ENCODE measurements around the gene NDFIP2. TPM values are rescaled to one million over a fixed set of nuclear protein-coding genes. Genes with fewer than 3 reads are reported as not detected.

Gene NDFIP2, protein sequence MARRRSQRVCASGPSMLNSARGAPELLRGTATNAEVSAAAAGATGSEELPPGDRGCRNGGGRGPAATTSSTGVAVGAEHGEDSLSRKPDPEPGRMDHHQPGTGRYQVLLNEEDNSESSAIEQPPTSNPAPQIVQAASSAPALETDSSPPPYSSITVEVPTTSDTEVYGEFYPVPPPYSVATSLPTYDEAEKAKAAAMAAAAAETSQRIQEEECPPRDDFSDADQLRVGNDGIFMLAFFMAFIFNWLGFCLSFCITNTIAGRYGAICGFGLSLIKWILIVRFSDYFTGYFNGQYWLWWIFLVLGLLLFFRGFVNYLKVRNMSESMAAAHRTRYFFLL
- polyA plus RNA-seq (2013, experiment 1 of 2), result 11.0 TPM
- 11.2 TPM for polyA plus RNA-seq (2013, experiment 2 of 2)

DNA sequence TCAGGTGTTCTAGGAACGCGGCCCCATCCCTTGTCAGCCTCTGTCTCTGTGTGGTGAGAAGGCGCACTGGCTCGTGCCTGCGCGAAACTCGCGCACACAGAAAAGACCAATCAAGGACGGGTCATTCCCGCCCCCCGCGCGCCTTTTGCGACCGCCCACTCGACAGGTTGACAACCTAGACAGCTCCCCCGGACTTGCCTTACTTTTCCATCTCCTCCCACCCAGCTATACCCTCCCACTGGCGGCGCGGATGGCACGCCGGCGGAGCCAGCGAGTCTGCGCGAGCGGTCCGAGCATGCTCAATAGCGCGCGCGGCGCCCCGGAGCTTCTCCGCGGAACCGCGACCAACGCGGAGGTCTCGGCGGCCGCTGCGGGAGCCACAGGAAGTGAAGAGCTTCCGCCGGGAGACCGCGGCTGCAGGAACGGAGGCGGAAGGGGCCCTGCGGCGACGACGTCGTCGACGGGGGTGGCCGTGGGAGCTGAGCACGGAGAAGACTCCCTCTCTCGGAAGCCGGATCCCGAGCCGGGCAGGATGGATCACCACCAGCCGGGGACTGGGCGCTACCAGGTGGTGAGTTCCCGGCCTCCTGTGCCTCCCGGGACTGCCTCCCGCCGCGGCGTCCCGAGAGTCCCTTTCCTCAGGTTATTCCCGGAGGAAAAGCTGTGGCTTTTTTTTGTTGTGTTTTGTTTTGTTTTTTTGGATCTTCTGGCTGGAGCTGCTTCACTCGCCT lies at the start of gene NDFIP2:
Gene NDFIP2, plus strand, starts transcription at position 202 of the 731 bp plus-strand sequence. Its CDS starts 49 bp downstream, at position 251.
- peak; percentile 77 for DNase-seq (ENCODE audit: low spot score)
- H3K23ac ChIP-seq (ENCODE audit: low read depth, low read length, poor library complexity), result peak within 1 kb of the TSS; percentile 93
- peak within 1 kb of the TSS; percentile 84 for H3K9ac ChIP-seq (ENCODE audit: low read depth, low read length, poor library complexity)
- H2BK12ac ChIP-seq (ENCODE audit: low read length), result peak within 1 kb of the TSS; percentile 58
- H2AK5ac ChIP-seq (ENCODE audit: low read depth, low read length), result no peak within 1 kb of the TSS
- no peaks in the 10 kb centered on the region for H3K36me3 ChIP-seq (replicated peaks in 1 of 2; ENCODE audit: control insufficient read depth in 2 of 2, insufficient read depth in 2 of 2, low read length in 2 of 2)
- no CpG with 5 or more reads among the region's 74 CpGs for WGBS, 2 donors (ENCODE audit: extremely low coverage in 2 of 2, insufficient read length in 2 of 2, insufficient replicate concordance in 1 of 2)
- H3K14ac ChIP-seq (ENCODE audit: low read length), result peak within 1 kb of the TSS; percentile 71
- peak within 1 kb of the TSS; percentile 97 for H3K18ac ChIP-seq (ENCODE audit: low read length)
- H3K79me1 ChIP-seq (ENCODE audit: low read depth, low read length), result peaks cover 3% of the 10 kb centered on the region
- peaks cover 1 to 6% of the 10 kb centered on the region in 2 donors for H3K4me1 ChIP-seq (ENCODE audit: control insufficient read depth in 2 of 2, insufficient read depth in 1 of 2, low read depth in 1 of 2, low read length in 2 of 2)
- H2AFZ ChIP-seq (ENCODE audit: low read length), result peak within 1 kb of the TSS; percentile 94
- H3K9me3 ChIP-seq (replicated peaks in 1 of 2; ENCODE audit: control insufficient read depth in 2 of 2, insufficient read depth in 1 of 2, low read depth in 1 of 2, low read length in 2 of 2), result no peaks in the 10 kb centered on the region
- no peak within 1 kb of the TSS for H3K27ac ChIP-seq (replicated peaks; ENCODE audit: low read length)
- peak within 1 kb of the TSS; percentile 91 for H2BK120ac ChIP-seq (ENCODE audit: low read depth, low read length)
- H4K8ac ChIP-seq (ENCODE audit: low read depth, low read length), result peak within 1 kb of the TSS; percentile 43
- no peak within 1 kb of the TSS for H3K4ac ChIP-seq (ENCODE audit: low read length)
- H3K4me3 ChIP-seq (ENCODE audit: low read length in 2 of 2), result peak within 1 kb of the TSS; percentile 65 to 94
- peaks cover 0 to 10% (median 2%) of the 10 kb centered on the region in 3 experiments for H3K27me3 ChIP-seq (ENCODE audit: control insufficient read depth in 3 of 3, insufficient read depth in 3 of 3, low read depth in 1 of 3, low read length in 3 of 3)
- H3K4me2 ChIP-seq (ENCODE audit: insufficient read depth, low read length, poor library complexity, severe bottlenecking), result peak within 1 kb of the TSS; percentile 91
- H4K91ac ChIP-seq (ENCODE audit: low read depth, low read length, poor library complexity), result no peak within 1 kb of the TSS
- H2BK5ac ChIP-seq (ENCODE audit: low read length), result no peak within 1 kb of the TSS
- H2BK15ac ChIP-seq (ENCODE audit: low read length), result peak within 1 kb of the TSS; percentile 81

DNA sequence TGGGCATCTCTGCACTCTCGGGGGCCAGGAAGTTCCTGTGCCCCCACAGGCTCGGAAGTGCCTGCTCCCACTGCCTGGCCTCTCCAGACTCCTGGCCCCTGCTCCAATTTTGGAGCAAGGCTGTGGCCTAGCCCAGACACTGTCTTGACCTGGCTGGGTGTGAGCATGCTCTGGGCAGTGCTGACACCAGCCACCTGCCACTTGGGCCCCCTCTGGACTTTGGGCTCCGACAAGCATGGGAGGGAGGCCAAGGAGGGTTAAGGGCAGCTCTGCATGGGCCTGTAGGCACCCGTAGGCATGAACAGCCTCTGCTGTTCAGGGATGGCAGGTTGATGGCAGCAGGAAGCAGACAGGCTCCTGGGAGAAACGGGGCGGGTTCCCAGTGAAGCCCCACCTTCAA lies 48.9 kb upstream of the NDFIP2 start:
- Histone ChIP-seq H3K79me1 (ENCODE audit: low read depth, low read length) (no peaks in the 10 kb centered on the region), H4K8ac (ENCODE audit: low read depth, low read length) (no peak overlapping the region), H3K4me3 (ENCODE audit: low read length in 2 of 2) (no peak overlapping the region), H3K9me3 (replicated peaks in 1 of 2; ENCODE audit: control insufficient read depth in 2 of 2, insufficient read depth in 1 of 2, low read depth in 1 of 2, low read length in 2 of 2) (peaks cover 0 to 8% of the 10 kb centered on the region in 2 donors), H2BK12ac (ENCODE audit: low read length) (no peak overlapping the region), H3K27ac (replicated peaks; ENCODE audit: low read length) (no peak overlapping the region), H3K23ac (ENCODE audit: low read depth, low read length, poor library complexity) (no peak overlapping the region), H3K4ac (ENCODE audit: low read length) (no peak overlapping the region), H2BK120ac (ENCODE audit: low read depth, low read length) (no peak overlapping the region), H3K4me1 (ENCODE audit: control insufficient read depth in 2 of 2, insufficient read depth in 1 of 2, low read depth in 1 of 2, low read length in 2 of 2) (peaks cover 0 to 11% of the 10 kb centered on the region in 2 donors), H2AFZ (ENCODE audit: low read length) (no peak overlapping the region), H2BK5ac (ENCODE audit: low read length) (peak overlapping the region; percentile 53), H3K18ac (ENCODE audit: low read length) (peak overlapping the region; percentile 35), H3K14ac (ENCODE audit: low read length) (peak overlapping the region; percentile 63), H2AK5ac (ENCODE audit: low read depth, low read length) (no peak overlapping the region), H4K91ac (ENCODE audit: low read depth, low read length, poor library complexity) (no peak overlapping the region), H3K4me2 (ENCODE audit: insufficient read depth, low read length, poor library complexity, severe bottlenecking) (no peak overlapping the region), H3K27me3 (ENCODE audit: control insufficient read depth in 3 of 3, insufficient read depth in 3 of 3, low read depth in 1 of 3, low read length in 3 of 3) (peaks cover 0 to 44% (median 0%) of the 10 kb centered on the region in 3 experiments), H3K9ac (ENCODE audit: low read depth, low read length, poor library complexity) (peak overlapping the region; percentile 60), H3K36me3 (replicated peaks in 1 of 2; ENCODE audit: control insufficient read depth in 2 of 2, insufficient read depth in 2 of 2, low read length in 2 of 2) (no peaks in the 10 kb centered on the region), H2BK15ac (ENCODE audit: low read length) (no peak overlapping the region)
- no peak for DNase-seq (ENCODE audit: low spot score)
- WGBS, 2 donors (ENCODE audit: extremely low coverage in 2 of 2, insufficient read length in 2 of 2, insufficient replicate concordance in 1 of 2), result no CpG with 5 or more reads among the region's 6 CpGs

DNA sequence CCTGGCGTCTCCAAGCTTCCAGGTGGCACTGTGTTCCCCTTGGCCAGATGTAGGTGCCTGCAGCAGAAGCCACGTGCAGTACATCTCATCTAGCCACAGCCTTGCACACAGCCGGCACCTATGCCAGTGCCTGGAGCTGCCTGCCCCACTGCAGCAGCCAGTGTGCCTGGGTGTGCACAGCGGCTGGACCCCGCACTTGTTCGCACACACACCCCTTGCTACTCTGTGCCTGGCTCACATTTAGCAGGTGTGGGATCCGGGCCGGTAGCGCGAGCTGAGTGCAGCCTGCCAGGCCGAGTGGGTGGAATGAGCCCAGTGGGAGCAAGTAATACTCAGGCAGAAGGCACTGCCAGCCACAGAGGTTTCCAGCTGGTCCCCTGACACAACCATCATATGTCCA lies 48.0 kb upstream of the NDFIP2 start:
- Histone ChIP-seq H3K4me1 (ENCODE audit: control insufficient read depth in 2 of 2, insufficient read depth in 1 of 2, low read depth in 1 of 2, low read length in 2 of 2) (peaks cover 0 to 5% of the 10 kb centered on the region in 2 donors), H3K79me1 (ENCODE audit: low read depth, low read length) (no peaks in the 10 kb centered on the region), H3K27ac (replicated peaks; ENCODE audit: low read length) (no peak overlapping the region), H3K14ac (ENCODE audit: low read length) (peak overlapping the region; percentile 38), H4K8ac (ENCODE audit: low read depth, low read length) (no peak overlapping the region), H2BK15ac (ENCODE audit: low read length) (peak overlapping the region; percentile 89), H3K4ac (ENCODE audit: low read length) (no peak overlapping the region), H2BK120ac (ENCODE audit: low read depth, low read length) (no peak overlapping the region), H3K23ac (ENCODE audit: low read depth, low read length, poor library complexity) (peak overlapping the region; percentile 85), H3K4me2 (ENCODE audit: insufficient read depth, low read length, poor library complexity, severe bottlenecking) (no peak overlapping the region), H3K4me3 (ENCODE audit: low read length in 2 of 2) (peak overlapping the region in 1 of 2 donors; percentile 67), H2AFZ (ENCODE audit: low read length) (no peak overlapping the region), H3K27me3 (ENCODE audit: control insufficient read depth in 3 of 3, insufficient read depth in 3 of 3, low read depth in 1 of 3, low read length in 3 of 3) (peaks cover 0 to 44% (median 0%) of the 10 kb centered on the region in 3 experiments), H2AK5ac (ENCODE audit: low read depth, low read length) (peak overlapping the region; percentile 63), H2BK5ac (ENCODE audit: low read length) (no peak overlapping the region), H3K36me3 (replicated peaks in 1 of 2; ENCODE audit: control insufficient read depth in 2 of 2, insufficient read depth in 2 of 2, low read length in 2 of 2) (no peaks in the 10 kb centered on the region), H3K18ac (ENCODE audit: low read length) (peak overlapping the region; percentile 89), H2BK12ac (ENCODE audit: low read length) (peak overlapping the region; percentile 90), H4K91ac (ENCODE audit: low read depth, low read length, poor library complexity) (no peak overlapping the region), H3K9ac (ENCODE audit: low read depth, low read length, poor library complexity) (no peak overlapping the region), H3K9me3 (replicated peaks in 1 of 2; ENCODE audit: control insufficient read depth in 2 of 2, insufficient read depth in 1 of 2, low read depth in 1 of 2, low read length in 2 of 2) (peaks cover 0 to 8% of the 10 kb centered on the region in 2 donors)
- no peak for DNase-seq (ENCODE audit: low spot score)
- WGBS, 2 donors (ENCODE audit: extremely low coverage in 2 of 2, insufficient read length in 2 of 2, insufficient replicate concordance in 1 of 2), result no CpG with 5 or more reads among the region's 11 CpGs

DNA sequence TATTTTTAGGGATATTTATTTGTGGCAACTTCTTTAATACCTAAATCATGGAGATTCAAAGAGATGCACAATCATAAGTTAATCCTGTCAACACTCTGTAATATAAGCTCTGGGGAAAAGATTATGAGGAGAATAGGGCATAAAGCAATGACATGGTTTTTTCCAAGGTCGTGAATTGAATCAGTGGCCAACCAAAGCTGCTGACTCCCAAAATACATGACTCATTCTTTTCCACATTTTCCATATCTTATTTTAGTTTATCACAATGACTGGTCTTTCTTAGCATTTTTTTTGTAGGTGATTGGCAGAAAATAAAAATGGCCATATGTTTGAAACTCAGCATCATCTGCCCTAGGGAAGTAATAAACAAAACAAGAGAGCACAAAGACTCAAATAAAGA lies 46.4 kb upstream of the NDFIP2 start:
- Histone ChIP-seq H3K9ac (ENCODE audit: low read depth, low read length, poor library complexity) (no peak overlapping the region), H3K36me3 (replicated peaks in 1 of 2; ENCODE audit: control insufficient read depth in 2 of 2, insufficient read depth in 2 of 2, low read length in 2 of 2) (no peaks in the 10 kb centered on the region), H3K79me1 (ENCODE audit: low read depth, low read length) (no peaks in the 10 kb centered on the region), H3K14ac (ENCODE audit: low read length) (no peak overlapping the region), H2AFZ (ENCODE audit: low read length) (no peak overlapping the region), H3K23ac (ENCODE audit: low read depth, low read length, poor library complexity) (no peak overlapping the region), H3K4ac (ENCODE audit: low read length) (no peak overlapping the region), H2BK12ac (ENCODE audit: low read length) (no peak overlapping the region), H3K27me3 (ENCODE audit: control insufficient read depth in 3 of 3, insufficient read depth in 3 of 3, low read depth in 1 of 3, low read length in 3 of 3) (peaks cover 0 to 33% (median 0%) of the 10 kb centered on the region in 3 experiments), H3K27ac (replicated peaks; ENCODE audit: low read length) (no peak overlapping the region), H2BK5ac (ENCODE audit: low read length) (no peak overlapping the region), H3K4me1 (ENCODE audit: control insufficient read depth in 2 of 2, insufficient read depth in 1 of 2, low read depth in 1 of 2, low read length in 2 of 2) (no peaks in the 10 kb centered on the region), H4K8ac (ENCODE audit: low read depth, low read length) (no peak overlapping the region), H2BK120ac (ENCODE audit: low read depth, low read length) (no peak overlapping the region), H4K91ac (ENCODE audit: low read depth, low read length, poor library complexity) (no peak overlapping the region), H3K4me2 (ENCODE audit: insufficient read depth, low read length, poor library complexity, severe bottlenecking) (no peak overlapping the region), H2AK5ac (ENCODE audit: low read depth, low read length) (no peak overlapping the region), H2BK15ac (ENCODE audit: low read length) (no peak overlapping the region), H3K18ac (ENCODE audit: low read length) (no peak overlapping the region), H3K4me3 (ENCODE audit: low read length in 2 of 2) (no peak overlapping the region), H3K9me3 (replicated peaks in 1 of 2; ENCODE audit: control insufficient read depth in 2 of 2, insufficient read depth in 1 of 2, low read depth in 1 of 2, low read length in 2 of 2) (peaks cover 0 to 8% of the 10 kb centered on the region in 2 donors)
- no peak for DNase-seq (ENCODE audit: low spot score)
- WGBS, 2 donors (ENCODE audit: extremely low coverage in 2 of 2, insufficient read length in 2 of 2, insufficient replicate concordance in 1 of 2), result no CpG with 5 or more reads among the region's 1 CpG
